PFSK-1 (cell line): ENCODE results near the gene SUPT3H.

Source experiments
- FOXP2 ChIP-seq: optimal IDR thresholded peaks from 2 replicates; pipeline ENCODE3; 2011; ENCODE audit warnings: borderline replicate concordance, control low read depth, inconsistent platforms; ENCODE audit not compliant: insufficient read depth; ENCODE audit errors: extremely low read length, extremely low read depth
- POLR2AphosphoS5 ChIP-seq: IDR thresholded peaks from 2 replicates; pipeline ENCODE4 v1.6.1; 2012; ENCODE audit warnings: low read depth, mild to moderate bottlenecking, control low read depth, low read length, moderate library complexity
- SIN3A ChIP-seq: IDR thresholded peaks from 2 replicates; pipeline ENCODE4 v1.6.1; 2012; ENCODE audit warnings: mild to moderate bottlenecking, low read length, moderate library complexity, borderline replicate concordance; ENCODE audit not compliant: insufficient read depth
- TAF1 ChIP-seq: IDR thresholded peaks from 2 replicates; pipeline ENCODE4 v1.6.1; 2012; ENCODE audit warnings: low read length, control low read depth, borderline replicate concordance; ENCODE audit not compliant: insufficient read depth
- TF ChIP-seq, protein P1 (sequence below), 2 experiments: IDR thresholded peaks; 2 replicates each; pipeline versions ENCODE4 v1.6.1 to v1.8.0; 2011 to 2012; ENCODE audit warnings: low read depth in 2 of 2, low read length in 2 of 2, control low read depth in 1 of 2, inconsistent platforms in 1 of 2, mild to moderate bottlenecking in 1 of 2, moderate library complexity in 1 of 2; ENCODE audit not compliant: insufficient read depth in 1 of 2

SUPT3H gene

GRCh38 chr6:45104429-45104828 lies 273.3 kb downstream of the SUPT3H start:
- no peak for TF ChIP-seq SIN3A
- no peak for TF ChIP-seq POLR2AphosphoS5
- no peak for TF ChIP-seq TAF1
- TF ChIP-seq, protein P1, sequence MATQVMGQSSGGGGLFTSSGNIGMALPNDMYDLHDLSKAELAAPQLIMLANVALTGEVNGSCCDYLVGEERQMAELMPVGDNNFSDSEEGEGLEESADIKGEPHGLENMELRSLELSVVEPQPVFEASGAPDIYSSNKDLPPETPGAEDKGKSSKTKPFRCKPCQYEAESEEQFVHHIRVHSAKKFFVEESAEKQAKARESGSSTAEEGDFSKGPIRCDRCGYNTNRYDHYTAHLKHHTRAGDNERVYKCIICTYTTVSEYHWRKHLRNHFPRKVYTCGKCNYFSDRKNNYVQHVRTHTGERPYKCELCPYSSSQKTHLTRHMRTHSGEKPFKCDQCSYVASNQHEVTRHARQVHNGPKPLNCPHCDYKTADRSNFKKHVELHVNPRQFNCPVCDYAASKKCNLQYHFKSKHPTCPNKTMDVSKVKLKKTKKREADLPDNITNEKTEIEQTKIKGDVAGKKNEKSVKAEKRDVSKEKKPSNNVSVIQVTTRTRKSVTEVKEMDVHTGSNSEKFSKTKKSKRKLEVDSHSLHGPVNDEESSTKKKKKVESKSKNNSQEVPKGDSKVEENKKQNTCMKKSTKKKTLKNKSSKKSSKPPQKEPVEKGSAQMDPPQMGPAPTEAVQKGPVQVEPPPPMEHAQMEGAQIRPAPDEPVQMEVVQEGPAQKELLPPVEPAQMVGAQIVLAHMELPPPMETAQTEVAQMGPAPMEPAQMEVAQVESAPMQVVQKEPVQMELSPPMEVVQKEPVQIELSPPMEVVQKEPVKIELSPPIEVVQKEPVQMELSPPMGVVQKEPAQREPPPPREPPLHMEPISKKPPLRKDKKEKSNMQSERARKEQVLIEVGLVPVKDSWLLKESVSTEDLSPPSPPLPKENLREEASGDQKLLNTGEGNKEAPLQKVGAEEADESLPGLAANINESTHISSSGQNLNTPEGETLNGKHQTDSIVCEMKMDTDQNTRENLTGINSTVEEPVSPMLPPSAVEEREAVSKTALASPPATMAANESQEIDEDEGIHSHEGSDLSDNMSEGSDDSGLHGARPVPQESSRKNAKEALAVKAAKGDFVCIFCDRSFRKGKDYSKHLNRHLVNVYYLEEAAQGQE (IDR thresholded peaks at IDR 0.05; ENCODE audit: insufficient read depth in 1 of 2, low read depth in 2 of 2, low read length in 2 of 2): no peak
- TF ChIP-seq FOXP2: no peak

DNA sequence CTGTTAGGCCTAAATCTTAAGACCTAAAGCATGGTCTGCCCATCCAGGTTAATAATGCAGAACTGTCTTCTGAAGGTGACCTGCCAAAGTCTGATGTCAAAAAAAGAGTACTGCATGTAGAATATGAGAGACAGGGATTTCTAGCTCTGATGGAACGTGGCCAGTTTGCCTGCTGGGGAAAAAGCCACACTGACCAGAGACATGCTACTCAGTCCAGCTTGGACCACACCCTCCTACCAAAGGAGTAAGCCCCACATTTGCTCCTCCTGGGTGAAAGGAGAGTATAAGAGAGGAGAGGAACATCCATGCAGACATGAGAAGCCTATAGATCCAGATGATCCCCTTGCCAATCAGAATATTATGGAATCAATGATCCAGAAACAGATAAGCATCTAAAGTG lies 279.5 kb downstream of the SUPT3H start:
- no peak for TF ChIP-seq SIN3A
- TF ChIP-seq, protein P1 (IDR thresholded peaks at IDR 0.05; ENCODE audit: insufficient read depth in 1 of 2, low read depth in 2 of 2, low read length in 2 of 2): no peak
- TF ChIP-seq TAF1: no peak
- no peak for TF ChIP-seq FOXP2
- TF ChIP-seq POLR2AphosphoS5: no peak

DNA sequence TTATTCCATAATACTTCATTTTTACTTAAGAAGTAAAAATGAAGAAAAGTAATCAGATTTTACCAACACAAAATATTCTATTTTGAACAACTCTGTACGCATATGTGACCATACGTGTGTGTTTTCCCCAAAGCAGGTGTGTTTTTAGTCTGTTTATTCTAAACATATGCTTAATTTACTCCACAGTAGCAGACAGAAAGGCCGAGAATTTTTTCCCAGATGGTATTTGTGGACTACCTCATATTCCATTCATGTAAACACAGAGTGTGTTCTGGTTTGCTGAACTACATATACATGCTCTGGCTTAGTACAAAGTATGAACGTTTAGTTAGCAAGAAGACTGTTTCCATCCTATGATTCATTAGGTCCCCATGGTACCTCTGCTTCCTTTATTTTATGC lies 282.9 kb downstream of the SUPT3H start:
- TF ChIP-seq TAF1 (no peak), FOXP2 (no peak), SIN3A (no peak), POLR2AphosphoS5 (no peak)
- TF ChIP-seq, protein P1 (IDR thresholded peaks at IDR 0.05; ENCODE audit: insufficient read depth in 1 of 2, low read depth in 2 of 2, low read length in 2 of 2): no peak

DNA sequence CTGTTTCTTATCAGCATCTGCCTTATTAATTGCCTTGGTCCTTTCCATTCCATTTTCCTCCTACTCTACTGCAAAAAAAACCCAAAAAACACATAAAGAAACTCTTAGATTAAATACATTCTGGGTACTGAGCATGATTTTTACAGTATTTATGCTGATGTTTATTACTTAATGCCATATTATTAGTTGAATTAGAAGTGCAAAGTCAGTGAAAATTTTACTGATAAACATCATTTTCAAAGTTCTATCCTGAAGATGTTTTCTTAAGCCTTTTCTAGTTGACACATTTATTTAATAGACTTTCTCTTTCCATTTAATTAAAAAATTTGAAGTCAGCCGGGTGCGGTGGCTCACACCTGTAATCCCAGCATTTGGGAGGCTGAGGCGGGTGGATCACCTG lies 285.6 kb downstream of the SUPT3H start:
- TF ChIP-seq POLR2AphosphoS5 (no peak), FOXP2 (no peak), TAF1 (no peak), SIN3A (no peak)
- TF ChIP-seq, protein P1 (IDR thresholded peaks at IDR 0.05; ENCODE audit: insufficient read depth in 1 of 2, low read depth in 2 of 2, low read length in 2 of 2): no peak

- TF ChIP-seq FOXP2: no peak
- TF ChIP-seq TAF1: no peak
- TF ChIP-seq POLR2AphosphoS5: no peak
- TF ChIP-seq SIN3A: no peak
- TF ChIP-seq, protein P1 (IDR thresholded peaks at IDR 0.05; ENCODE audit: insufficient read depth in 1 of 2, low read depth in 2 of 2, low read length in 2 of 2): no peak
Measured at GRCh38 chr6:45086360-45087084, 291.2 kb downstream of the SUPT3H start.
